Astrocyte of the spinal cord (primary cell): ENCODE data around the gene LDLRAD3.

ENCODE experiments used
- DNase-seq: peaks from one replicate; pipeline ENCODE4 v3.0.0; 2011; ENCODE audit warnings: low read depth, low spot score
- H3K4me3 ChIP-seq: 2 replicates; pipeline ENCODE4 v1.5.1; 2011; ENCODE audit warnings: low read depth, mild to moderate bottlenecking, low read length, moderate library complexity
- in situ Hi-C: cut with HindIII; loops from 2 replicates; pipeline ENCODE4 v1.10.0; 2017; ENCODE audit warnings: low sequenced_read_pairs
- TF ChIP-seq, protein P1 (sequence below): IDR thresholded peaks from 2 replicates; pipeline ENCODE4 v1.5.1; 2012; ENCODE audit warnings: low read depth, mild to moderate bottlenecking, low read length, inconsistent platforms

The LDLRAD3 gene

DNA sequence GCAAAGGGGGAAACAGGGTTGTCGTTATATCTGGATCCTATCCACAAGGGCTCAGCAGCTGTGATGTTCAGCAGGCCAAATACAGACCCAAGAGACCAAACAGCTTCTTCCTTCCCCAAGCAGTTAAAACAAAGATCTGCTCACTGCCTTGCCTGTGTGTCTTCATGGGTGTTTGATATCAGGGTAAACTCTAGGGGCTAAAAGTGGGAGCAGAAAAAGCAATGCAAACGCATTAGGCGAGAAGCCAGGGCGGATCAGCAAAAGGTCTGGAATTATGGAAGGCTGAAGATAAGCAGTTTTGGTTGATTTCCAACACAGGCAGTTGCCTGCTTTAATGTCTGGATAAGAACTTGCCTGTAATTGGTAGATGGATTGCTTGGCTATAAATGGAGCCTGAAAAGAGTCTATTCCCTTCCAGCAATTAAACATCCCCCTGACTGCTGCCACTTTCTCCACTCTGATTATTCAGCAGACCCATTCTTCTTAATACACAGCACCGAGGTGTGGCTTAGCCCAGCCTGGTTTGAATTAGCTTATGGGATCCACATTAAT lies 219.1 kb downstream of the LDLRAD3 start:
- no peak overlapping the region for H3K4me3 ChIP-seq
- TF ChIP-seq, protein P1, sequence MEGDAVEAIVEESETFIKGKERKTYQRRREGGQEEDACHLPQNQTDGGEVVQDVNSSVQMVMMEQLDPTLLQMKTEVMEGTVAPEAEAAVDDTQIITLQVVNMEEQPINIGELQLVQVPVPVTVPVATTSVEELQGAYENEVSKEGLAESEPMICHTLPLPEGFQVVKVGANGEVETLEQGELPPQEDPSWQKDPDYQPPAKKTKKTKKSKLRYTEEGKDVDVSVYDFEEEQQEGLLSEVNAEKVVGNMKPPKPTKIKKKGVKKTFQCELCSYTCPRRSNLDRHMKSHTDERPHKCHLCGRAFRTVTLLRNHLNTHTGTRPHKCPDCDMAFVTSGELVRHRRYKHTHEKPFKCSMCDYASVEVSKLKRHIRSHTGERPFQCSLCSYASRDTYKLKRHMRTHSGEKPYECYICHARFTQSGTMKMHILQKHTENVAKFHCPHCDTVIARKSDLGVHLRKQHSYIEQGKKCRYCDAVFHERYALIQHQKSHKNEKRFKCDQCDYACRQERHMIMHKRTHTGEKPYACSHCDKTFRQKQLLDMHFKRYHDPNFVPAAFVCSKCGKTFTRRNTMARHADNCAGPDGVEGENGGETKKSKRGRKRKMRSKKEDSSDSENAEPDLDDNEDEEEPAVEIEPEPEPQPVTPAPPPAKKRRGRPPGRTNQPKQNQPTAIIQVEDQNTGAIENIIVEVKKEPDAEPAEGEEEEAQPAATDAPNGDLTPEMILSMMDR = no peak
- DNase-seq = no peak
- in situ Hi-C loops = no loop called here

DNA sequence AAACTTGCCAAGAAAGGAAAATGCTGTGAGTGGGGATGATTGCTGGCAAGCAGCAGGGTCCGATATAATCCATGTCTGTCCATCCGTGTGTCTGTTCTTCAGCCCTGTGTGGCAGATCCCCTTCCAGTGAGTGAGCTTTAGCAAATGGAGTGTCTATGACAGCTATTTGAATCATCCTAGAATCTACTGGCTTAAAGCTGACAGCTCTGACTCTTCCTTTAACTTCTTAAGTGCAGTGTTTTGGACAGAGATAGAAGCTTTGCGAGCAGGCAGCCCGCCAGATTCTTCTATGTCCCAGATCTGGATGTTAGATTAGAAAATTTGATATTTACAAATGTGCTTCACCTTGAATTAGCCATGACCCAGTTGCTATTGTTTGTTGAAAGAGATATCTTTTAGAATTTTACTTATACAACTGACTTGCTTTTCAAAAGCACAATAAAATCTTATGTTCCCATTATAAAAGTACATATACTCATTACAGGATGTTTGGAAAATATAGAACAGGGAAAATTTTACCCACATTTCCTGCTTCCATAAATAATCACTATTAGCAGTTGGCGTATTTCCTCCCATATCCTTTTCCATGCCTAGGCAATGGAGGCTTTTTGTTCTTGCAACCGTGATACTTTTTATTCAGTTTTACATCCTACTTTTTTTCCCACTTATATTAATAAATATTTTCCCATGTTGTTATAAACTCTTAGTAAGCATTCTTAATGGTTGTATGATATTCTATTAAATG lies 220.8 kb downstream of the LDLRAD3 start:
- TF ChIP-seq, protein P1 = no peak
- in situ Hi-C loops = no loop called here
- DNase-seq = no peak

DNA sequence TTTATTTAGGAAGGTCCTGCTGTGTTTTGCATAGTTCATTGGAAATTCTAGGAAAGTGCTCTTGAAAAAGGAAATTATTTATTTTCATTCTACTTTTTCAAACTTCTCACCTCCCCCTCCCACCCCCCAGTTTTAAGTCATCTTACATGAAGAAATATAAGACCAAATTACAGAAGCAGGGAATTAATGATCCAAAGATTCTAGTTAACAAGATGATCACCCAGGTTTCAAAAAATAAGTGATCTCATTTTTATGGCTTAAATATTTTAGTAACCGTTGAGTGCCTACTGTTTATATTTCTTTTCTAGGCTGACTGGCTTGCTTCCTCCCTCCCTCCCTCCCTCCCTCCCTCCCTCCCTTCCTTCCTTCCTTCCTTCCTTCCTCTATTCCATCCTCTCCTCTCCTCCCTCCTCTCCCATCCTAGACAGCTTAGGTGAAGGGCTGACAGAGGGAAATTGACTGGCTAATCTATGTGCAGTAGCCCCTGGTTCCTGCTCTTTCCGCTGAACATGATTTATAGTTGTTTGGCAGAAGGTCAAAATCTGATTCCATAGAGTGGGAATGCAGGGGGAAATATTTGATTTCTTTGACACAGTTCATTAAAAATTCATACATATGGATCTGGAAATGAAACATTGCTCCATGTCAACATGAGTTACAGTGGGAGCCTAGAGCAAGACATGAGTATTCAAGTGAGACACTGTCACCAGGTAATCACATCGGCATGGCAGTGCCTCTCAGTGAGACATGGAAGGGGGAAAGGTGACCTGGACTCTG lies 221.9 kb downstream of the LDLRAD3 start:
- in situ Hi-C loops = no loop called here
- TF ChIP-seq, protein P1 = no peak
- no peak overlapping the region for H3K4me3 ChIP-seq
- DNase-seq = no peak

More for the DNA sequence above, 220.8 kb downstream of the LDLRAD3 start:
- H3K4me3 ChIP-seq = no peak overlapping the region

DNA sequence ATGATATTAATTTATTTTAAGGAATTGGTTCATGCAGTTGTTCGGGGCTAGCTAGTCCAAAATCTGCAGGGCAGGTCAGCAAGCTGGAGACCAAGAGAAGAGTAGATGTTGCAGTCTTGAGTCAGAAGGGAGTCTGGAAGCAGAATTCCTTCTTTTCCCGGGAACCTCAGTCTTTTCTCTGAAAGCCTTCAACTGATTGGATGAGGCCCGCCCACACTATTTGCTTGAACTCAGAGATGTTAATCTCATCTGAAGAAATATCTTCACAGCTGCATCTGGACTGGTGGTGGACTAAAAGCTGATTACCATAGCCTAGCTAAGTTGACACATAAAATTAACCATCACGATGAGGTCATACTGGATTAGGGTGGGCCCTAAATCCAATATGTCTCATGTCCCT lies 223.2 kb downstream of the LDLRAD3 start:
- in situ Hi-C loops = no loop called here
- no peak for DNase-seq

DNA sequence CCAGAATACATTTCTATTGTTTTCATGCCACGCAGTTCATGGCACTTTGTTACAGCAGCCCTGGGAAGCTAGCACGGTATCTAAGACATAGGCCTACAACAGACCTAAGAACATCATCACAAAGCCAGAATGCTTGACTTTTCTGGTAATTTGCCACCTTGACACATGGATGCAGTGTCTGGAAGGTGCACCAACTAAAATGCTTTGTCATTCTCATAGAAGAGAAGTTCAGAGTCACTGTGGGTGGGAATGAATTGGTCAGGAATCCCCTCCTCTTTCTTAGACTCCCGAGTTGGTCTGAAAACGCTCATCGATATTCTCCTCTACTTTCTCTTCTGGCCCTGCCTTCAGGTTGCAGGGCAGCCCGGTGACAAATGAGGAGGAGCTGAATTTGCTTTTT lies 223.9 kb downstream of the LDLRAD3 start:
- in situ Hi-C loops = no loop called here
- DNase-seq = no peak
- no peak overlapping the region for H3K4me3 ChIP-seq
- TF ChIP-seq, protein P1 = no peak

More for the DNA sequence above, 223.2 kb downstream of the LDLRAD3 start:
- H3K4me3 ChIP-seq = no peak overlapping the region
- TF ChIP-seq, protein P1 = no peak

DNA sequence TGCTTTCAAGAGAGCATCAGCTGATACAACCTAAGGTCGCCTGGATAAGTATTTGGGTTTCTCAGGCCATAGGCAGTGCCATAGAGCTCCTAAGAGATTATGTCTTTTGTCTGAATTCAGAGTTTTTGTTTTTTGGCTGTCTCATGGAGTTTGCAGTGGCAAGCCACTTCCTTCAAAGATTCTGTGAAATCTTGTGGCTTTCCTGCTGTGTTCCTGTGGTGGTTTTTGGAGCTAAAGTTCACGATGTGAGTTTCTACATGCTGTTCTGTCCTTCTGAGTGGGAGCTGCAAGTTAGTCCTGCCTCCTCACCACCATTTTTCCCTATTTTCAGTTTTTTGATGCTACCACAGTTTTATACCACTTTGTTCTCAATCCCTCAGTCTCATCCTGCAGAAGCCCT lies 234.0 kb downstream of the LDLRAD3 start:
- in situ Hi-C loops = no loop called here
- TF ChIP-seq, protein P1 = no peak
- peak; percentile 73 for DNase-seq
- no peak overlapping the region for H3K4me3 ChIP-seq
